NCI-H524 (cell line): ENCODE measurements around the gene GPR37L1.
"Not testable (repeated sequence)": the region's sequence is repeated elsewhere in the genome, so short reads cannot be mapped to it uniquely, and the experiment has no call there.

Experiments used
- DNase-seq, 2 experiments: peaks; one replicate each; lab custom pipeline; 2025; lab: John Stamatoyannopoulos, UW

The GPR37L1 gene

DNA sequence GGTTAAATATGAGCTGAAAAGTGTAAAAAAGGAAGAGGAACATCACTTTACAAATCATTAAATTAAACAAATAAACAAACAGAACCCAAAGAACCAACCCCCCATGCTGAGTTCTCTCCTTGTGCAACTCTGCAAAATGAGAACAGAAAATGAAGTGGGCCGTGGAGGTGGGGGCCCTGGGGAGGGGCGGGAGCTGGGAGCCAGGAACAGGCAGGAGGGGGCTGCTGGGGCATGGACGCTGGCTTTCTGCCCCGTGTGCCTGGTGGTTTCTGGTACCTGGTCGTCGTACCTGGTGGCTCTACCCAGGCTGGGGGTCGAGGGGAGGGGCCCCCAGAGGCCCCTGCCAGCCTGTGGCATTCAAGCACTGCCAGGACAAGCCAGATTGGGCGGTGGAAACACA is 10.8 kb downstream of the GPR37L1 start:
- DNase-seq = no peak

DNA sequence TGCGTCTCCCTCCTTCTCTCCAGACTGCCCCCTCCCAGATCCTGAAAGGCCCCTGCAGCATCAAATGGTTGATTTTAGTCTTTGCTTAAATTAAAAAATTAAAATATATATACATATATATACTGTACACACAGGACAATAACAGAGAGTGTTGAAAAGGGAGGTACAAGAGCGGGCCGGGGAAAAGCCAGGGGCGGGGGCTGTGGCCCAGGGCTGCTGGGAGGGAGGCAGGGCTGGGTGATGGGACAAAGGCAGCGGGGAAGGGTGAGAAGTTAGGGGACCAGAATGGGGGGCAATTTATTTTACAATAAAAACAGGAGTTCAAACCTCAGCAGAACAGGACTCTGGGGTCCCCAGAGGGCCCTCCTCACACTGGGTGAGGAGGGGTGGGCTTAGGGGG is 11.3 kb downstream of the GPR37L1 start:
- DNase-seq = no peak

DNA sequence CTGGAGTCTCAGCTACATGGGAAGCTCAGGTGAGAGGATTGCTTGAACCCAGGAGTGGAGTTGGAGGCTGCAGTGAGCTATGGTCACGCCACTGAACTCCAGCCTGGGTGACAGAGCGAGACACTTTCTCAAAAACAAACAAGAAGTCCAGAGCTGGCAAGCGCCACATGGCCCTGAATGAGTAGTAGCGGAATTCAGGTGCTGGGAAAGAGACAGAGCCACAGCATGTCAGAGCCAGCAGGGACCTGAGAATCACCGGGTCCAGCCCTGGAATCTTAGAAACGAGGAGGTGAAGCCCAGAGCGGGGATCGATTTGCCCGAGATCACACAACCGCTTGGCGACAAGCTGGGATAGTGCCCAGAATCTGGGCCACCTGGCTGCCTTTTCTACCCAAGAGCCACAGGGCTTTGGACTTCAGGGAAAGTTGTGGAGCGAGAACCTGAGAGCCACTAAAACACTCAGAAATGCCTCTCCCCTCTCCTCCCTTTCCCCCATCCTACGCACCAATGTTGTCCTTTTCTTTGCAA is 12.0 kb downstream of the GPR37L1 start:
- no peak for DNase-seq

DNA sequence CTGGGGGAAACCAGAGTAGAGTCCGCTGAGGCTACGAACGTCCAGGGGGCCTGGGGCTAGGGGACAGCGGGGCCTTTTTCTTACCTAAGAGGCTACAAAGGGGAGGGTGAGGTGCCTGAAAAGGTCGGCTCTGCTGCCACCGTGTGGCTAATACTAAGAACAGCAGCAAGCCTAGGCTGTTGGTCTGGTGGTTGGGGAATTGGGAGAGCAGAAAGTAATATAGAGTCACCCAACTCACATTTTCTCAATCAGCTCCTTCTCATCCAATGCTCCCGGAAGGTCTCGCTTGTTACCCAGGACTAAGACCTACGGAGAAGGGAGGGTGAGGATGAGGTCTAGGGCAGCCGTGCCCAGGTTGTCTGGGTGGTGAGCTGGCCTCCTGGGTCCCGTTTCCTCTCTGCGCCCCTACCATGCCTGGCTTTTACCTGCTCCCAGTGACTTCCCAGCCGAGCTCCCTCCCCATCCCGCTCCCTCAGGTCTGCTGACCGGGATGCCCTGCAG is 12.6 kb downstream of the GPR37L1 start:
- peak; percentile 56 to 64 for DNase-seq

DNA sequence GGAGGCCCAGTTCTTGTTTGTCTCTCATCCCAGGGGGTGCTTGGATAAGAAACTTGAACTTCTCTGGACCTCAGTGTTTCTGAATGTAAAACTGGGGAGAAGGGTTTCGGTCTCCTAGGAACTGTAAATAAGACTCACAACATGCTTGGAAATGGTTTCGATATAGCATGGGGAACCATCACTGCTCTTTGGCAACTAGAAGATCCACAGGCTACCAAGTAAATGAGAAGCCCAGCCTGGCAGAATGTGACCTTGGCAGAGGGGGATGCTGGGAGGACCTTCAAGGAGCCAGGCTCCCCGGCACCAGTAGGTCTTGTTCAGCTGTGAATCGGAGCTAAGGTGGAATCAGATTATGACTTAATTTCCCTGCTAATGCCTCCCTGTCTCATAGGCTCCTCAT is 18.1 kb downstream of the GPR37L1 start:
- DNase-seq = no peak

DNA sequence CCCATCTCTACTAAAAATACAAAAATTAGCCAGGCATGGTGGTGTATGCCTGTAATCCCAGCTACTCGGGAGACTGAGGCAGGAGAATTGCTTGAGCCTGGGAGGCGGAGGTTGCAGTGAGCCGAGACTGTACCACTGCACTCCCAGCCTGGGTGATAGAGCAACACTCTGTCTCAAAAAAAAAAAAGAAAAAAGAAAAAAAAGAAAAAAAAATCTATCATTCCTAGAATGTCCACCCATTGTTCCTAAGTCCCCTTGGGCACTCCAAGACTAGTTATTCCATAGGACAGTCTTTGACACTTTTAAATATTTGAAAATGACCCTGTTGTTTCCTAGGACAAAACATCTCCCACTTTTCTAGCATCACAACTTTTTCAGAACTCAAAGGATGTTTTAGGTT is 18.8 kb downstream of the GPR37L1 start:
- DNase-seq = not testable (repeated sequence)

DNA sequence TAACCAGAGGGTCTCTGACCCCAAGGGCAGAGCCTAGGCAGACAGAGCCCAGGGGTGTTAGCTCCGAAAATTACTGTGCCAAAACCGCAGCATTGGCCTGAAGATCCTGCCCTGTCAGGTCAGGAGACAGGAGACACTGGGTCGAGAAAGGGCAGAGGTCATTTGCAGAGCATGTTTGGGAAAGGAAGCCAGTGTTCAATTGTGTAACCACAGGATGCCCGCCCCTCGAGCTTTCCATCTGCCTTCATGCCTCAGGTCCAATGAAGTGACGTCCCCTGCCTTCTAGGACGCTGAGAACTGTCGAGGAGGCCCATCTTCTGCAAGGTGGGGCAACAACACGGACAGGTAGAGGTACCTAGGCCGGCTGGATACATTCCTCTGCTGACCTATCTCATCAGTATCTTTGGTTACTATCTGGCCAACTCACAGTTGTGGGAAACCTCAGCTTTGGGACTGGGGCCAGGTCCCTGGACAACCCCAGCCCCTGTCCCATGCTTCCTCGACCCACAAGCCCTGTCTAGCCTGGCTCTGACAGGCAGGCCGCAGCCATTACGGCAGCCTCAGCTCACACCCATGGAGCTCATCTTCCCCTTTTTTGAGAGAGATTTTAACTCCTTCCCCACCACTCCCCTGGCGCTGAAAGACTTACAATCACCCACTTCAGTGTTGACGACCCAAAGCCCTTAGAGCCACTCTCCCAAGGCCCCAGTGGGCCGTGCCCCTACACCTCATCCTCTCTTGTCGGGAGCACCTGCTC is 20.5 kb downstream of the GPR37L1 start:
- no peak for DNase-seq

DNA sequence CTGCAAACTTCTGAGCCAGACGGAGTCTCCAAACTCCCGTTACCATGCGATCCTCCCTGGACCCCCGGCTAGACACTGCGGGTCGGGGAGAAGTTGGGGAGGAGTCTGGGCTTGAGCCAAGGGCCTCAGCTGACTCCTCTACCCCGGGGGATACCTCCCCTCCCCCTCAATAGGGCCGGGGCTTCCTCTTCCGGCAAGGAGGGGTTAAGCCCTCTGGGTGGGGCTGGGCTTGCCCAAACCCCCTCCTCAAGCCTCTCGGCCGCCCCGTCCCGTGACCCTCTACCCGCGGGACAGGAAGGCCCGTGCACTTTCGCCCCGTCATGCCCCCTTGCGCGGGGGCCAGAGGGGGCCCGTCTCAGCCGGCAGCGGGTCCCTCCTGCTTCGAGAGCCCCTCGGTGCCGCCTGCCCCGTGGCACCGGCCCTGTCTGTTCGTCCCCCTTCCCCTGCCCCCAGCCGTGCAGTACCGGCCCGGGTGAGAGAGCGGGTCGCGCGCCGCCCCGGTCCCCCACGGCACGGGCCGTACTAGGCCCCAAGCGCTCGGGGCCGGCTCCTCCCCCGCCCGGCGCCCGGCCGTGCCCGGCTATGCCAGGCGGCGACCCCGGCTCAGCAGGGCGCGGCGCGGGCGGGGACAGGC is 21.2 kb downstream of the GPR37L1 start:
- peak in 1 of 2 experiments; percentile 26 for DNase-seq

DNA sequence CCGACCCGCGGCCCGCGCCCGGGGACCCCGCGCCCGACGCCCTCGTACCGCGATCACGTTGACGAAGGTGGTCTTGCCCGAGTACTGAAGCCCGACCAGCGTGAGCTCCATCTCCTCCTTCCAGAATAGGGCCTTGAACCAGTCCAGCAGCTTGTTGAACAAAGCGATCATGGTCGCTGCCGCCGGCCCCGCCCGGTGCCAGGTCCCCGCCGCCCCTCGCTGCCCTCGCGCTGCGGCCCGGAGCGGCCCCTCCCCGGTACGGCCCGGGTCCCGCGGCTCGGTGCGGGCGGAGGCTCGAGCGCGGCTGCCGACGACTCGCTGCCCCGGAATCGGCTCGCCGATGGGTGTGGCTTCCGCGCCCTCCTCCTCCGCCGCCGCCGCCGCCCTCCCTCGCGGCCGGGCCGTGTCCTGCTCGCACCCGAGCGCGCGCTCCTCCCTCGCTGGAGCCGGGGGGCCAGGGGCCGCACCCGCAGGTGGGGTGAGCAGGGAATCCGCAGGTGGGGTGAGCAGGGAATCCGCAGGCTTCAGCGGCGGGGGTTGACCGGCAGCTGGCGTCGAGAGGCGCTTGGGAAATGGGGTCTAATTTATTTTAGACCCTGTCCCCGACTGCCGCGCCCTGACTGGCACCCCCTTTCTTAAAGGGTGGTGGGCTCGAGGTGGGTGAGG is 21.8 kb downstream of the GPR37L1 start, which contains the start of gene ARL8A:
ARL8A (minus strand) TSS at position 336 of the 666 bp plus-strand sequence; CDS start at position 171, 165 bp downstream.
- DNase-seq = peak in 1 of 2 experiments; percentile 40

DNA sequence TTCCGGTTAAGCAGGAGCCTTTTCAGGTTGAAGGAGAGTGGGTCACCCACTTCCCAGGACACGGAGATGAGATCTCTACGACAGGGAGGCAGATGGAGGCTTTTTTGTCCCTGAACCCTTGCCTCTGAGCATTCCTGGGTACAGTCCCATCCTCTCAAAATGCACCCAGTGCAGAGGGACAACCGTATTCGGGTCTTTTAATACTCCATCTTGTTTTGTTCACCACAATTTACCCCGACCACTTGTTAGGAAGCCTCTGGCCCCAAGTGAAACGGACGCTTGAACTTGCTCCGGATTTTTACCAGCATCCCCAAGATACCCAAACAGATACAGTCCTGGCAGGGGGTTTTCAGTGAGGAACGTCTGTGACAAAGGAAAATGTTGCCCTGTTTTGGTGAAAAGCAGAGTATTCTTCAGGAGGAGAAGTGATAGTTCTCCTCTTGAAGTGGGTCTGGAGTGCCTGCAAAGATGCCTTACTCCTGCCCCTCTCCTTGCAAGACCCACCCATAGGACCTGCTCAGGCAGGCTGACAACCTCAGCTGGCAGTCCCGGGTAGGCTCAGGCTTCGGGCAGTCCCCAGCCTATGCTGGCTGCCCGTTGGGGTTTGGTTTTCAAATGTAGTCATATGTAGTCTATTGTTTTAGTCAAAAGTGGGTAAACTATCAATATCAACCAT is 22.5 kb downstream of the GPR37L1 start:
- DNase-seq = no peak

DNA sequence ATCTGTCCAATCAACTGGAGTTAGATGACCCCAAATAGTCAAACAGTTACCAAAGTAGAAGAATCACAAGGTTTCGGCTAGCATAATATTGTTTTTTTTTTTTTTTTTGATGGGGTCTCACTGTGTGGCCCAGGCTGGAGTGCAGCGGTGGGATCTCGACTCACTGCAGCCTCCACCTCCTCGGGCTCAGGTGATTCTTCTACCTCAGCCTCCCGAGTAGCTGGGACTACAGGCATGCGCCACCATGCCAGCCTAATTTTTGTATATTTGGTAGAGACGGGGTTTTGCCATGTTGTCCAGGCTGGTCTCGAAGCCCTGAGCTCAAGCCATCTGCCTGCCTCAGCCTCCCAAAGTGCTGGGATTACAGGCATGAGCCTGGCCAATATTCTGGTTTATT is 23.0 kb downstream of the GPR37L1 start:
- not testable (repeated sequence) for DNase-seq

DNA sequence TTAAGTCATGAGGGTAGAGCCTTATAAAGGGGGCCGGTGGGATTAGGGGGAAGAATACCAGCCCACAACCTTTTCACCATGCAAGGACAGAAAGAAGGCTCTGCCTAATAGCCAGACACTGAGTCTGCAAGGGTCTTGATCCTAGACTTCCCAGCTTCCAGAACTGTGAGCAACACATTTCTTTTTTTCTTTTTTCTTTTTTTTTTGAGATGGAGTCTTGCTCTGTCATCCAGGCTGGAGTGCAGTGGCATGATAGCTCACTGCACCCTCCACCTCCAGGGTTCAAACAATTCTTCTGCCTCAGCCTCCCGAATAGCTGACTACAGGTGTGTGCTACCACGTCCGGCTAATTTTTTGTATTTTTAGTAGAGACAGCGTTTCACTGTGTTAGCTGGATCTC is 23.6 kb downstream of the GPR37L1 start:
- DNase-seq = no peak

DNA sequence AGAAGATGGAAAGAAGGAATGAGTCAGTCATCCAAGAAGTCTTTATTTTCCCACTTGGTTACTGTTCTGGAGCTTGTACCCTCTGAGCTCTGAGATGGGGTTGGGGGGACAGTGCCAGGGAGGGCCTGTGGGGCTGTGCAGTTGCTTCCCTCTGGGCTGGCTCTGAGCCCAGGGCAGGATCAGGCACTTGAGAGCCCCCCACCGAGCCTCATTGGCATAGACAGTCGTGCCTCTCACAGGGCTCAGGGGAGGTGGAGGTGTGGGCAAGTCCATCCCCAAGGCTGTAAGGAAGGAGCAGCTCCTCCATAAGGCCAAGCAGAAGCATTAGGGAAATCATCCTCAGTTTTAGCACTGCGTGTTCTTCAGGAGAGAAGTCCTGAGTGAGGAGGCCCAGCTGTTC is 24.3 kb downstream of the GPR37L1 start:
- DNase-seq = no peak

DNA sequence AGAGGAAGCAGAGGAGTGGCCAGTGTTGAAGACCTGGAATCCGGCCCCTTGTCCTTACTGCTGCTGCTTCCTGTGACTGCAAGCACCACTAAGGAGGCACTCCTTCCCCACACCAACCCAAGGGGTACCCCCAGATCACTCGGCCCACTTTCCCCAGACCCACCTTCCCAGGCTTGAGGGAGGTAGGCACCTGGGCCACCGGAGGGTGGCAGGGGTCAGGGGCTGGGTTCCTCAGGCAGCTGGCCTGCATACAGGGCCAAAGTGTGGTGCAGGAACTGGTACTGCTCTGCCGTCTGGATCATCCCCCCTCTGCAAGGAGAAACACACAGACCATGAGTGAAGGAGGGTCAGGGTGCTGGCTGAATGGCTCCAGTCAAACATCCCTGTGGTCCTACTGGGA is 25.7 kb downstream of the GPR37L1 start:
- DNase-seq = no peak

DNA sequence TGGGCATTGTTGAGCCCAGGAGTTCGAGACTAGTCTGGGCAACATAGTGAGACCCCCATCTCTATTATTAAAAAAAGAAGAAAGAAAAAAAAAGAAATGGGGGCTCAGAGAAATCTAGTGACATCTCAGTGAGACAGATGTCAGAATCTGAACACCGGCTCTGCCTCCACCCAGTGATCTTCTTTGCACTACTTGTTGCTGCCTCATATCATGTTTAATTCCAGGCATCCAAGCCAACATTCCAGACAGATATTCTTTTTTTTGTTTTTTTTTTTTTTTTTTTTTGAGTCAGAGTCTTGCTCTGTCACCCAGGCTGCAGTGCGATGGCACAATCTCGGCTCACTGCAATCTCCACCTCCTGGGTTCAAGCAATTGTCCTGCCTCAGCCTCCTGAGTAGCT is 26.8 kb downstream of the GPR37L1 start:
- no peak for DNase-seq

DNA sequence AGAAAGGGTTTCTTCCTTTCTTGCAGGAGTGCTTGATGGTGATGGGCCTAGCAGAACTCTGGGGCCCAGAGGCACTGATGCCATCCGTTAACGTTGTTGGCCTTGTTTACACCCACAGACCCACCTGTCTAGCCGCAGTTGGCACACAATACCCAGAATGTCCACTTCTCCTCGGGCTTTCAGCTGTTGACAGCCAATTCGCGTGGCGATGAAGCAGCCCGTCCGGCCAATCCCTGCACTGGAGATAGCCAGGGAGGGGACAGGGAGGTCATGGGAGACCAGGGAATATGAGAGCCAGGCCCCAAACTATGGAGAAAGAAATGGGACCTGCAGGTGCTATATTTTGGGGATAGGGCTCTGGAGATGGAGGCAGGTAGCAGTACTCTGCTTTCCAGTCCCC is 27.5 kb downstream of the GPR37L1 start:
- no peak for DNase-seq

DNA sequence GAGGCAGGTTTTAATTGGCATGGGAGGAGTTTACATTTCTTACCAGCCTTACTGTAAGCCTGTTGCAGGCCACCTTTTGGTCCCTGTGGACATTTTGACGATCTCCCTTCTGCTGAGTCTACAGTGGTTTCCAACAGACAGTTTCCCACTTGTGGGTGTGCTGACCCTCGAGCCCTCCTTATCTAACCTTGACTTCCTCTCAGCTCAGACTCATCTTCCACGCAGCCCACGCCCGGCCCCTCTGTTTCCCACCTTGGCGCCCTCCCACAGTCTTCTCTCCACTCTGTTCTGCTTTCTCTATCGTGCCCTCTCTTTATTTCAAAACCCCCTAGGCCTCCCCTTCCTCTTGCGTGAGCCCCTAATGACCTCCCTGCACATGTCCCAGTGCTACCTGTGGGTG is 27.9 kb downstream of the GPR37L1 start:
- no peak for DNase-seq

DNA sequence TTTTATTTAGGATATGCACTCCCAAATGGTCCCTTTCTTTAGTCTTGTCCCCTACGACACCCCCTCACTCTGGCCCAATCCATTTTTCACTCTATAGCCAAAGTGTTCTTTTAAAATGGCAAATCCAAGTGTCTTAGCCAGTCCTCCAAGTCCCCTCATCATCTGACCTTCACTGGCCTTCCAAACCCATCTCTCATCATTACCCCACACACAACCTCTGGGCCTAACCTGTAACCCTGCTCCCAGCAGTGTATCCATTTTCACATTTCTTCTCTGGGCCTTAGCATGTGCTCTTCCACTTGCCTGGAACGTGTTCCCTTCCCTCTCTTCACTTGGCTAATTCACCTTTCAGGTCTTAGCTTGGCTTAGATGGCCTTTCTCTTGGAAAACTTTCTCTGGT is 28.3 kb downstream of the GPR37L1 start:
- no peak for DNase-seq

DNA sequence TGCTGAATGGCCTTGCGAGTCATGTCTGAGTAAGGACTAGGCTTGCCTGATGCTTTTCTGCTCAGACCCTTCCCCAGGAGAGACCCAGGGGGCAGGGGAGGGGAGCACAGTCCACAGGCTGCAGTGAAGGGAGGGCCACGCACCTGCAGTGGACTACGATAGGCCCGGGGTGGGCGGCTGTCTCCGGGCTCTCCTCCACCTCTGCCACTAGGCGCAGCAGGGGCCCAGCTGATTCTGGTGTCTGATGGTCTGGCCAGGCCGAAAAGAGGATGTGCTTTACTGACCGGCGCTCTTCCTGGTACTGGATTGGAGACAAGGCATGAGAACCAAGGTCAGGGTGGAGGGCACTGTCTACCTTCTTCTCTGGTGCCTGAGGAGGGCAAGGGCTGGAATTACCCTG is 29.7 kb downstream of the GPR37L1 start:
- no peak for DNase-seq

DNA sequence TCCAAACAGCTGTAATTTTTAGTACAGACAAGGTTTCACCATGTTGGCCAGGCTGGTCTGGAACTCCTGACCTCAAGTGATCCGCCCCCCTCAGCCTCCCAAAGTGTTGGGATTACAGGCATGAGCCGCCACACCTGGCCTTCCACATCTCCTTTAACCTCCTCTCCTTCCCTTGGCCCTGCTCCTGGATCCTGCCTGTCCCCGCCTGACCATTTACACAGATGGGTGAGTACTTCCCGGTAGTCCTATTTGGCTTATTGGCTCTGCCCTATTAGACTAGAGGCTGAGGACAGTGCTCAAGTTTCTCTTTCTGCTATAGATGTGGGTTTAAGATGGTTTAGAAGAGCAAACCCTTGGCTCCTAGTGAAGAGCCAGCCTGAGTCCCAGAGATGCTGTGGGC is 30.6 kb downstream of the GPR37L1 start:
- no peak for DNase-seq

DNA sequence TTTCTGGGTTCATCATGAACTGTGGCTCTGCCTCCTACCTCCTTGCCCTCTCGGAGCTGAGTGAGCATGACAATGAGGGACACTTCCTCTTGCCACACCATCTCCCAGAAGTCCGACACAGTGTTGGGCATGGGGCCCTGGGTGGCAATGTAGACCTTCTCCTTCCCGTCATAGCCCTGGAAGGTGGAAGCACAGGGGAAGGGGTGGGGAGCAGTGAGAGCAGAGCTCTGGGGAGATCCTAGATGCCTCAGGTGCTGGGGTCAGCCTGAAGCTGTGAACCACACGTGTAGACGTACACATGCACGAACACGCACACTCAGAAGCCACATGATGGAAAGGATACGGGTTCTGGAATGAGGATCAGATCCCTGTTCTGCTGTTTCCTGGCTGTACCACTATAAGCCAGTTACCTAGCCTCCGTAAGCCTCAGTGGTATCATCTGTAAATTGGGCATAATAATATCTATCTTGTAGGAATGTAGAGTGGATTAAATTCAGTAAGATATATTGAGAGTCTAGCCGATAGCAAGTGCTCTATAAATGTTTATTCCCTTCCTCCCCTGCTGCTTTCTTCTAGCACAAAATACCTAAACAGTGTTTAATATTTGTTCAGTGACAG is 31.5 kb downstream of the GPR37L1 start:
- no peak for DNase-seq
